Left lung (tissue), 10 donors: ENCODE results near the gene SLC25A51. TPM values are rescaled to one million over a fixed set of nuclear protein-coding genes. Genes with fewer than 3 reads are reported as not detected.

Source experiments
- ATAC-seq: fragments of 200-7000 bp; cut with Tn5 transposase; one replicate; pipeline ENCODE4 v1.9.1; 2020; ENCODE audit warnings: moderate library complexity
- DNase-seq, 4 donors: peaks; one replicate each; pipeline ENCODE4 v3.0.0-alpha.2; 2013 to 2020
- H3K27ac ChIP-seq, 2 donors: fragments of 200-600 bp; sonication (generic) in 1 of 2; one replicate each; pipeline versions ENCODE4 v1.5.0 to v1.8.0; 2020 to 2021
- H3K27me3 ChIP-seq, 2 donors: fragments of 200-600 bp; sonication (generic) in 1 of 2; one replicate each; pipeline versions ENCODE4 v1.5.0 to v1.8.0; 2020 to 2021
- H3K36me3 ChIP-seq, 2 donors: fragments of 200-600 bp; sonication (generic) in 1 of 2; one replicate each; pipeline versions ENCODE4 v1.5.0 to v1.8.0; 2020 to 2021
- H3K4me1 ChIP-seq, 2 donors: fragments of 200-600 bp; one replicate each; pipeline ENCODE4 v1.8.0; 2021
- H3K4me3 ChIP-seq, 2 donors: fragments of 200-600 bp; sonication (generic) in 1 of 2; one replicate each; pipeline versions ENCODE4 v1.5.0 to v1.8.0; 2020 to 2021; ENCODE audit warnings: mild to moderate bottlenecking in 1 of 2
- H3K9me3 ChIP-seq, 2 donors: fragments of 200-600 bp; sonication (generic) in 1 of 2; one replicate each; pipeline versions ENCODE4 v1.5.0 to v1.8.0; 2020 to 2021
- CTCF ChIP-seq, 2 donors: fragments of 200-600 bp; sonication (generic) in 1 of 2; IDR thresholded peaks; one replicate each; pipeline versions ENCODE4 v1.5.0 to v1.8.0; 2021; ENCODE audit warnings: antibody characterized with exemption in 2 of 2
- intact Hi-C, 2 donors: fragments of 100-400 bp; cut with DNase I; formaldehyde crosslinking; loops; one replicate each; pipeline versions ENCODE4 v1.11.2 to v1.14.2; 2022
- polyA plus RNA-seq, 6 donors: library from polyadenylated mRNA; unstranded; fragments of 120-200 nt; gene quantifications; one replicate each; pipeline ENCODE4 v1.2.1, GENCODE V29; 2013; ENCODE audit not compliant: insufficient read length in 6 of 6
- total RNA-seq, 2 donors: library from RNA; stranded (reverse); fragmentation: NEBNext Ultra II Directional; extraction: Animal tissue kit (Norgen Biotek cat#: 25700); gene quantifications; one replicate each; pipeline ENCODE4 v1.2.1, GENCODE V29; 2021
- donor health status: DM: no; HTN: yes; CAD: no.
- donor health status: DM: no; HTN: no; CAD: no.

SLC25A51 gene
- total and polyA plus RNA-seq, 8 donors = 16.3 to 39.9 (median 18.8) TPM

- DNase-seq (no peak), ATAC-seq (no peak)
- Histone ChIP-seq H3K4me1 (peaks cover 0 to 32% of the 10 kb centered on the region in 2 donors), H3K4me3 (no peak overlapping the region), H3K27me3 (no peaks in the 10 kb centered on the region), H3K9me3 (no peaks in the 10 kb centered on the region), H3K36me3 (peaks cover 0 to 42% of the 10 kb centered on the region in 2 donors), H3K27ac (no peak overlapping the region)
- intact Hi-C loops = no loop called here
- TF ChIP-seq CTCF (IDR thresholded peaks at IDR 0.05) = no peak
Observed at GRCh38 chr9:37950561-37950960, 46.6 kb upstream of the SLC25A51 start.

- no peak overlapping the region for H3K27ac ChIP-seq
- TF ChIP-seq CTCF (IDR thresholded peaks at IDR 0.05) = no peak
- peaks cover 0 to 42% of the 10 kb centered on the region in 2 donors for H3K36me3 ChIP-seq
- no peaks in the 10 kb centered on the region for H3K27me3 ChIP-seq
- intact Hi-C loops = no loop called here
- ATAC-seq (peak; percentile 18), DNase-seq (no peak)
- no peak overlapping the region for H3K4me3 ChIP-seq
- peaks cover 4 to 40% of the 10 kb centered on the region in 2 donors for H3K4me1 ChIP-seq
- H3K9me3 ChIP-seq = no peaks in the 10 kb centered on the region
Observed at GRCh38 chr9:37949576-37949975, 45.6 kb upstream of the SLC25A51 start.

- Histone ChIP-seq H3K27me3 (no peaks in the 10 kb centered on the region), H3K4me1 (peaks cover 13 to 43% of the 10 kb centered on the region in 2 donors), H3K36me3 (peaks cover 0 to 43% of the 10 kb centered on the region in 2 donors), H3K4me3 (no peak overlapping the region), H3K27ac (peak overlapping the region; percentile 13 to 33), H3K9me3 (no peaks in the 10 kb centered on the region)
- ATAC-seq = no peak
- intact Hi-C loops = no loop called here
- TF ChIP-seq CTCF (IDR thresholded peaks at IDR 0.05) = no peak
- no peak for DNase-seq
Observed at GRCh38 chr9:37948417-37948980, 44.6 kb upstream of the SLC25A51 start.

- Histone ChIP-seq H3K36me3 (peaks cover 0 to 43% of the 10 kb centered on the region in 2 donors), H3K4me3 (no peak overlapping the region), H3K27me3 (no peaks in the 10 kb centered on the region), H3K4me1 (peaks cover 18 to 43% of the 10 kb centered on the region in 2 donors), H3K27ac (peak overlapping the region in 1 of 2 donors; percentile 33), H3K9me3 (no peaks in the 10 kb centered on the region)
- ATAC-seq (peak; percentile 67), DNase-seq (peak in 1 of 4 donors; percentile 76)
- intact Hi-C loops = no loop called here
- TF ChIP-seq CTCF (IDR thresholded peaks at IDR 0.05) = no peak
Observed at GRCh38 chr9:37947977-37948376, 44.0 kb upstream of the SLC25A51 start.

GRCh38 chr9:37947471-37947870 lies 43.5 kb upstream of the SLC25A51 start:
- Histone ChIP-seq H3K36me3 (peaks cover 0 to 41% of the 10 kb centered on the region in 2 donors), H3K4me1 (peaks cover 24 to 46% of the 10 kb centered on the region in 2 donors), H3K9me3 (no peaks in the 10 kb centered on the region), H3K27ac (peak overlapping the region in 1 of 2 donors; percentile 30), H3K4me3 (no peak overlapping the region), H3K27me3 (no peaks in the 10 kb centered on the region)
- no peak for DNase-seq
- no peak for ATAC-seq
- no peak for TF ChIP-seq CTCF (IDR thresholded peaks at IDR 0.05)
- intact Hi-C loops = no loop called here
